Loucy (cell line): ENCODE measurements around the gene DLGAP1.

Experiments
- EZH2phosphoT487 ChIP-seq: fragments of 200-600 bp; IDR thresholded peaks from 2 replicates; pipeline ENCODE4 v1.6.1; 2018; ENCODE audit warnings: antibody characterized with exemption, mild to moderate bottlenecking, moderate library complexity, borderline replicate concordance
- TF ChIP-seq, protein P1 (sequence below): fragments of 200-600 bp; sonication (generic); conservative IDR thresholded peaks from 2 replicates; pipeline ENCODE4 v1.5.1; 2014; ENCODE audit warnings: mild to moderate bottlenecking, antibody characterized with exemption, low read length

- TF ChIP-seq, protein P1, sequence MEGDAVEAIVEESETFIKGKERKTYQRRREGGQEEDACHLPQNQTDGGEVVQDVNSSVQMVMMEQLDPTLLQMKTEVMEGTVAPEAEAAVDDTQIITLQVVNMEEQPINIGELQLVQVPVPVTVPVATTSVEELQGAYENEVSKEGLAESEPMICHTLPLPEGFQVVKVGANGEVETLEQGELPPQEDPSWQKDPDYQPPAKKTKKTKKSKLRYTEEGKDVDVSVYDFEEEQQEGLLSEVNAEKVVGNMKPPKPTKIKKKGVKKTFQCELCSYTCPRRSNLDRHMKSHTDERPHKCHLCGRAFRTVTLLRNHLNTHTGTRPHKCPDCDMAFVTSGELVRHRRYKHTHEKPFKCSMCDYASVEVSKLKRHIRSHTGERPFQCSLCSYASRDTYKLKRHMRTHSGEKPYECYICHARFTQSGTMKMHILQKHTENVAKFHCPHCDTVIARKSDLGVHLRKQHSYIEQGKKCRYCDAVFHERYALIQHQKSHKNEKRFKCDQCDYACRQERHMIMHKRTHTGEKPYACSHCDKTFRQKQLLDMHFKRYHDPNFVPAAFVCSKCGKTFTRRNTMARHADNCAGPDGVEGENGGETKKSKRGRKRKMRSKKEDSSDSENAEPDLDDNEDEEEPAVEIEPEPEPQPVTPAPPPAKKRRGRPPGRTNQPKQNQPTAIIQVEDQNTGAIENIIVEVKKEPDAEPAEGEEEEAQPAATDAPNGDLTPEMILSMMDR = no peak
- TF ChIP-seq EZH2phosphoT487 = no peak
Measured at GRCh38 chr18:4270016-4270415, 185.1 kb downstream of the DLGAP1 start.
